Thyroid gland (tissue), 4 donors: ENCODE data around the gene NDUFS4.

Source experiments
- CTCF ChIP-seq, 6 experiments: fragments of 200-600 bp in 3 of 6; fragments of 450-650 bp in 3 of 6; sonication (generic) in 3 of 6; IDR thresholded peaks; one replicate each; pipeline ENCODE4 v1.5.1; 2016 to 2019; ENCODE audit warnings: antibody characterized with exemption in 6 of 6, mild to moderate bottlenecking in 2 of 6, inconsistent platforms in 1 of 6, moderate library complexity in 1 of 6
- POLR2A ChIP-seq, 2 donors: fragments of 450-650 bp; IDR thresholded peaks; one replicate each; pipeline ENCODE4 v1.6.1; 2017; ENCODE audit warnings: antibody characterized with exemption in 2 of 2, mild to moderate bottlenecking in 2 of 2, moderate library complexity in 1 of 2

- TF ChIP-seq CTCF (IDR thresholded peaks at IDR 0.05), result no peak
- TF ChIP-seq POLR2A (IDR thresholded peaks at IDR 0.05), result no peak
These were observed 18.4 kb downstream of the NDUFS4 start for GRCh38 chr5:53578854-53579253.
